NCI-H146 treated with DMSO at 0.1 percent for 48 hours (cell line): ENCODE measurements around the gene IGFLR1.

ENCODE experiments used
- DNase-seq: peaks from one replicate; lab custom pipeline; 2025; ENCODE audit not compliant: unreplicated experiment; lab: John Stamatoyannopoulos, UW

IGFLR1 gene, protein sequence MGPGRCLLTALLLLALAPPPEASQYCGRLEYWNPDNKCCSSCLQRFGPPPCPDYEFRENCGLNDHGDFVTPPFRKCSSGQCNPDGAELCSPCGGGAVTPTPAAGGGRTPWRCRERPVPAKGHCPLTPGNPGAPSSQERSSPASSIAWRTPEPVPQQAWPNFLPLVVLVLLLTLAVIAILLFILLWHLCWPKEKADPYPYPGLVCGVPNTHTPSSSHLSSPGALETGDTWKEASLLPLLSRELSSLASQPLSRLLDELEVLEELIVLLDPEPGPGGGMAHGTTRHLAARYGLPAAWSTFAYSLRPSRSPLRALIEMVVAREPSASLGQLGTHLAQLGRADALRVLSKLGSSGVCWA

DNA sequence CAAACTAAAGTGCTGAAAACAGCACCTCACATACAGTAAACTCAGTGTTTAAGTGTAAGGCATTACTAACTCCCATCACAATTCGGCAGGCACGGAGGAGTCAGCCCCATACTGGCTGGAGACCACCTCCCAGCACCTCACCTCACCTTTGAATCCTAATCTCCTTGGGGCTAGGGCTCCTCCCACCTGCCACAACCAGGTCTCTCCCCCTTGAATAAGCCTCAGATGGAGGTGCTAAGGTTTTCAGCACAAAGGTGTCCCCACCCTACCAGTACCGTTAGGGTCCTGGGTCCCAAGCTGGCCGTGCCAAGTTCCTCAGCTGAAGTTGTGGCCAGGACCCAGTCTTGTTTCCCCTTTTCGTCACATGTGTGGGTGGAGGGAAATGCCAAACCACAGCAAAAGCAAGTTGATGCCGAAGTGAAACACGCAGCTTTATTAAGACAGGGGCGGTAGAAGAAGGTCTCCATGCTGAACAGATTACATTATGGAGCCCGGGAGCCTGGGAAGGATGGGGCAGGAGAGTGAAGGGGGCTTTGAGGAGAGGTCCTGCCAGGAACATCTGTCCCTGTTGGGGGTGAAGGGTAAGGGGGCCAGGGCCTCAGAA is at the start of gene IGFLR1:
IGFLR1 (minus strand) TSS at position 332 of the 604 bp plus-strand sequence. CDS start 1,272 bp downstream, outside the sequence.
- DNase-seq, result no peak

DNA sequence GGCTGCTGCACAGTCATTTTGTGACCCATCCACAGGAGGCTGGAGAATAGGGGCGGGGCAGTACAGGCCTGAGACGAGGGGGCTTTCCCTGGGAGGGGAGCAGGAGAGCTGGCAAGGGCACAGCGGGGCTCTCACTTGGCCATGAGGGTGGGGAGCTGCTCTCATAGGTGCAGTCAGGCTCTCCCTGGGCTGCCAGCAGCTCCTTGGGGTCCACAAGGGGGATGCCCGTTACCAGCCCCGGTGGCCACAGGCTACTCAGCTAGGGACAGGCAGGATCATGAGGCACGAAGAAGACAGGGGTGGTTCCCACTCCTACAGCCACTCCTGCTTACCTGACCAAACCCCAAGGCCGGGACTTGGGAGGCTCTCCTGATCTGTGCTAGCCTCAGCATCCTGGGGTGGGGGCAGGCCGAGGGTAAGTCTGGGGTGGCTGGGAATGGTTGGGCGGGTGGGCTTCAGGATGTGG is 49.6 kb upstream of the IGFLR1 start:
- no peak for DNase-seq

DNA sequence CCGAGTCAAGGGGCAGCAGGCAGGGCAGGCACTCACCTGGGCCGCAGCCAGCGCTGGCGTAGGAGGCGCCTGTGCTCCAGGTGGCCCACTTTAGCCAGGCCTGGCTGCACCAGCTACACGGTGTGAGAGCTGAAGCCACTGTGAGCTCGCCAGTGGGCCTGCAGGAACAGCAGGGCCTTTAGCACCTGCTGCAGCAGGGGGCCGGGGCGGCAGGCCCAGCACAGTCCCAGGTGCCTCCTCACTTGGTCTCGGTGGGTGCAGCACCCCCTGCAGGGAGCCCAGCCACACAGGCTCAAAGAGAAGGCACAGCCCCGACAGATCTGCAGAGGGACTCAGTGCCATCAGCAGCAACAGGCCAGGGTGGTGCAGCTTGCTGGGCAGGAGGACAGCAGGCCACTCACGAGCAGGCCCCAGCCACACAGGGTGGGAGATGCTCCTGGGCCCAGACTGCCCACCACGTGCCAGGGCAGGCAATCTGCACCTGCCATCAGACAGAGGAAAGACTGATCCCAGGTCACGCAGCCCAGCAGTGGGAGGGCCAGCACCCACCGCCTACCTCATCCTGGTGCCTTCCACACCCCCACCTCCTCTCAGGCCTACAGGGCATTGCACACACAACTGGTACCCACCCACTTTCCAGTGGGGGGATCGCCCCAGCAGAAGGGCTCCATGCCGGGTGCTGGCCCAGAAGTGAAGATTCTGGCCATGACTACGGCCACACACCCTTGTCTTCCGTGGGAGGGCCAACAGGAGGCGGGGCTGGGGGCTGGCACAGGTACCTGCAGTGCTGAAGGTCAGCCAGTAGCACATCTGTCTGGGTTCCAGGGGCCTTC is 48.9 kb upstream of the IGFLR1 start:
- peak; percentile 21 for DNase-seq

DNA sequence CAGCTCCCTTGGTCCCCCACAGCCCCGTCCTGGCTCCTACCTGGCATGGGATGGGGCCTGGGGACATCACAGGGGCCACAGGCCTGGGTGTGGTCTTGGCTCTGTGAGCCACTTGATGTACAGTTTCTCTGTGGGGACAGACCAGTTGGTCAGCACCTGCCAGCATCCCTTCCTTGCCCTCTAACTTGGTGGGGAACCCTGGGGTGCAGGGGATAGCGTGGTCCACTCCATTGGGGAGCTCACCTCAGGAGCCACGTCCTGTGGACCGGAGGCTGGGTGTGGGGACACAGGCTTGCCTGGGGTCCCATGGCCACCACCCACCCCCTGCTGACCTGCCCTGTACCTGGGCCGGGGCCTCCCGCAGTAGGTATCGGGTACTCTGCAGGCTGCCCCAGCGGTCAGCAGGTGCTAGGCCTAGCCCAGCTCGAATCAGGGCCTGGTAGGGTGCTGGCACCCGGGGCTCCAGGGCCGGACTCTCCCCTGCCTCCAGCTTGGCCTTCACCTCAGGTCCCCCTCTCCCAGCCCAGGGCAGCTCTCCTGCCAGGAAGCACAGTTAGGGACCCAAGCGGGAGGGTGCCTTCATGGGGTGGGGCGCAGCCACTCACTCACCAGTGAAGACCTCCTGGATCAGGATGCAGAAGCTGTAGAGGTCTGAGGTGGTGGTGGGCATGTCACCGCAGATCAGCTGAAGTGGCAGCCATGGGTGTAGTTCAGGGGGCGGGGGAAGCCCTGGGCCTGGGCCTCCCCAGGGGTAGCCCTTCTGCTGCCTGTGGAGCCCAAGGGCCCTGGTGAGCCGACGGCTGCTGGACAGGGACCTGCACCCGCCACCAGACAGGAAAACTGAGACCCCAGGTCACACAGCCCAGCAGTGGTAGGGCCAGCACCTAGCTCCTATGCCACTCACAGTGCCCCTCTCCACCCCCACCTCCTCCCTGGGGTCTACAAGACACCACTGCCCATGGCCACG is 48.0 kb upstream of the IGFLR1 start:
- no peak for DNase-seq

DNA sequence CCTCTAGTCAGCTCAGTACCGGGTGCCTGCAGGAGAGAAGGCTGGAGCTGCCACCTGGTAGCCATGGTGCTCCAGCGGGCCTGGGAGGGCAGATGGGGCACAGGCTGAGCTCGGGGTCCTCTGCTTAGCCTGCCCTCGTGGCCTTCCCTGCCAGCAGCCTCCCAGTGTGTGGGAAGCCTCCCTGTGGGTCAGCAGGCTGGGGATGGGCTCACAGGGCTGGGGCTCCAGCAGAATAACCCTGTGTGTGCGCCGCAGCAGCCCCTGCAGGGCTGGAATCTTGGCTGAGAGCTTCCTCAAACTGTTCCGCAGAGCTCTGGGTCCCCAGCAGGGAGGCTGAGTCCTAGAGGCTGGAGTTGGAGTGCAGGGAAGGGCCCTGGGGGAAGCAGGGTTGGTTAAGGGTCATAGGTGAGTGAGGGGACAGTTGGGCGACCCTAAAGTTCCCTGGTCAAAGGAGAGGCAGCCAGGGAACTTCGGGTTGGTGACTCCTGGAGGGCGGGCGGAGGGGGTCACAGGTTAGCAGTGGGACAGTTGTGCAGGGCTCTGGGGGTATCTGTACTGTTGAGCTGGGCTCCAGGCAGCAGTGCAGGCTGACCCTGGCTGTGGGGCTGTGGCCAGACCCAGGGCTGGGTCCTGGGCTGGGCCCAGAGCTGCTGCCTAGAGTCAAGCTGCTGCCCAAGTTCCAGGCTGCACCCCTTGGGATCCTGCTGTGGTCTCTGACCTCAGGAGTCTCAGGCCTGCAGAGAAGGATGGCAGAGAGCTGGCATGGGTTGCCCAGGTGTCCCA is 47.1 kb upstream of the IGFLR1 start:
- DNase-seq, result no peak

DNA sequence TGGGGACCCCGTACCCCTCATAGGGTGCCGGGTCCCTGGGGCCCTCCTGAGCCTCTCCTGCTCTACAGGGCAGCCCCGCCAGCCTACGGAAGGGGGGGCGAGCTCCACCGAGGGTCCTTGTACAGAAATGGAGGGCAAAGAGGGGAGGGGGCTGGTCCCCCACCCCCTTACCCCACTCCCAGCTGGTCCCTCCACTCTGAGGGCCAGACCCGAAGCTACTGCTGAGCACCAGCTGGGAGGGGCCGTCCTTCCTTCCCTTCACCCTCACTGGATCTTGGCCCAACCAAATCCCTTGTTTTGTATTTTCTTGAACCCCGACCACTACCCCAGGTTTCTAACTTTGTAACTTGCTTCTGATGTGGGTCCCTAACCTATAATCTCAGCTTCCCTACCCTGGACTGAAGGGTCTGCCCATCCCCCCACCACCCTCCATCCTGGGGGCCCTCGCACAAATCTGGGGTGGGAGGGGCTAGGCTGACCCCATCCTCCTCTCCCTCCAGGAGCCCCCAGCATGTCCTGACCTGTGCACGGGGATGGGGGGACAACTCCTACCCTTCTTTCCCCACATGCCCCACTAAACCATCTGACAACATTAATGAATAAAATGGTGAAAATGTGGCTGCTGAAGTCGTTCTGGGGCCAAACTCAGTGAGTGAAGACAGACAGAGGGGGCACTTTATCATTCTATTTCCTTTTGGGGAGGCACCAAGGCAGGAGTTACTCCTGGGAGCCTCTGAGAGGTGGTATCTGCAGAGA is 46.1 kb upstream of the IGFLR1 start:
- no peak for DNase-seq

DNA sequence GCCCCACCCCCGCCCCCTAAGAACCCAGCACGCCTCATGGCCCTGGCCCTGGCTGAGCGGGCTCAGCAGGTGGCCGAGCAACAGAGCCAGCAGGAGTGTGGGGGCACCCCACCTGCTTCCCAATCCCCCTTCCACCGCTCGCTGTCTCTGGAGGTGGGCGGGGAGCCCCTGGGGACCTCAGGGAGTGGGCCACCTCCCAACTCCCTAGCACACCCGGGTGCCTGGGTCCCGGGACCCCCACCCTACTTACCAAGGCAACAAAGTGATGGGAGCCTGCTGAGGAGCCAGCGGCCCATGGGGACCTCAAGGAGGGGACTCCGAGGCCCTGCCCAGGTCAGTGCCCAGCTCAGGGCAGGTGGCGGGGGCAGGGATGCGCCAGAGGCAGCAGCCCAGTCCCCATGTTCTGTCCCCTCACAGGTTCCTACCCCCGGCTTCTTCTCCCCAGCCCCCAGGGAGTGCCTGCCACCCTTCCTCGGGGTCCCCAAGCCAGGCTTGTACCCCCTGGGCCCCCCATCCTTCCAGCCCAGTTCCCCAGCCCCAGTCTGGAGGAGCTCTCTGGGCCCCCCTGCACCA is 45.1 kb upstream of the IGFLR1 start:
- no peak for DNase-seq

DNA sequence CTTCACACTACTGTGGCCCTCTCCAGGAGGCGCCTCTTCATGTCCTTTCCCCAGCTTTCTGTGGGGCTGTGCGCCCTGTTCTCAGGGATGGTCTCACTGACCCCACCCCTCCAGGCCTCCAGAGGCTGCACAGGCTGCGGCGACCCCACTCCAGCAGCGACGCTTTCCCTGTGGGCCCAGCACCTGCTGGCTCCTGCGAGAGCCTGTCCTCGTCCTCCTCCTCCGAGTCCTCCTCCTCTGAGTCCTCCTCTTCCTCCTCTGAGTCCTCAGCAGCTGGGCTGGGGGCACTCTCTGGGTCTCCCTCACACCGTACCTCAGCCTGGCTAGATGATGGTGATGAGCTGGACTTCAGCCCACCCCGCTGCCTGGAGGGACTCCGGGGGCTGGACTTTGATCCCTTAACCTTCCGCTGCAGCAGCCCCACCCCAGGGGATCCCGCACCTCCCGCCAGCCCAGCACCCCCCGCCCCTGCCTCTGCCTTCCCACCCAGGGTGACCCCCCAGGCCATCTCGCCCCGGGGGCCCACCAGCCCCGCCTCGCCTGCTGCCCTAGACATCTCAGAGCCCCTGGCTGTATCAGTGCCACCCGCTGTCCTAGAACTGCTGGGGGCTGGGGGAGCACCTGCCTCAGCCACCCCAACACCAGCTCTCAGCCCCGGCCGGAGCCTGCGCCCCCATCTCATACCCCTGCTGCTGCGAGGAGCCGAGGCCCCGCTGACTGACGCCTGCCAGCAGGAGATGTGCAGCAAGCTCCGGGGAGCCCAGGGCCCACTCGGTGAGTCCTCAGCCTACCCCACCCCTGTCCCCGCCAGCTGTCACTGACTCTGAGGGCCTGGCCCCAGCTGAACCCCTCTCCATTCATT is 44.3 kb upstream of the IGFLR1 start:
- no peak for DNase-seq

DNA sequence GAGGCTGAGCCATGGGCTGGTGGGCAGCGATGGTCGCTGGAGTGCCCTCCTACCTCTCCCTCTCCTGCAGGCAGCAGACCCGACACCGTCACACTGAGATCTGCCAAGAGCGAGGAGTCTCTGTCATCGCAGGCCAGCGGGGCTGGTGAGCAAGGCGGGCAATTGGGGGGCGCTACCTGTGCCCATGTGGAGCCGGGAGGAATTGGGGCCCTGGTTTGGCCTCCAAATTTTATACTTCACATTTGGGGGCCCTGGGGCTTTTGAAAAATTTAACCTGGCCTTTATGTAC is 43.0 kb upstream of the IGFLR1 start:
- no peak for DNase-seq

DNA sequence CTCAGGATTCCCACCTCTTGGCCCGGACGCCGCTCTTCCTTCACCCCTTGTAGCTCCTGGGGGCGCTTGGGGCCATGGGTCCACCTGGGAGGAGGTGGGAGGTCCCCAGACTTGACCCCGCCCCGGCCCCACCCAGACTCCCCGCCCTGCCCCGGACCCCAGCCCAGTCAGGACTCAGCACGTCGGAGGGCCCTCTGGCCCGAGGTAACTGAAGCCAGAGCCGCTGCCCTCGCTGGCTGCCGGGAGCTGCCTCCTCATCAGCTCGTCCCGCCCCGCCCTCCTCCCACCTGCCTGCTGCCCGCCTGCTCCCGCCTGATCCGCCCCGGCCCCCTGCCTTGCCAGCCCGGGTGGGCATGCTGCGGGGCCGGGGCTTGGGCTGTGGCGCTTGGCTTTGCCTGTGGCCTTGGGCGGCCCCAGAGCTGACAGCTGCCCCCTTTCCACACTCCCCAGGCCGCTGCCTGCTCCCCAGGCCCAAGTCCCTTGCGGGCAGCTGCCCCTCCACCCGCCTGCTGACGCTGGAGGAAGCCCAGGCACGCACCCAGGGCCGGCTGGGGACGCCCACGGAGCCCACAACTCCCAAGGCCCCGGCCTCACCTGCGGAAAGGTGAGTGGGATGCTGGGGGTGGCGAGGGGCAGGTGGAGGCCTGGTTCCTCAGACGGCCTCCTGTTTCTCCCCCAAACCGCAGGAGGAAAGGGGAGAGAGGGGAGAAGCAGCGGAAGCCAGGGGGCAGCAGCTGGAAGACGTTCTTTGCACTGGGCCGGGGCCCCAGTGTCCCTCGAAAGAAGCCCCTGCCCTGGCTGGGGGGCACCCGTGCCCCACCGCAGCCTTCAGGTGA is 42.5 kb upstream of the IGFLR1 start:
- DNase-seq, result no peak

DNA sequence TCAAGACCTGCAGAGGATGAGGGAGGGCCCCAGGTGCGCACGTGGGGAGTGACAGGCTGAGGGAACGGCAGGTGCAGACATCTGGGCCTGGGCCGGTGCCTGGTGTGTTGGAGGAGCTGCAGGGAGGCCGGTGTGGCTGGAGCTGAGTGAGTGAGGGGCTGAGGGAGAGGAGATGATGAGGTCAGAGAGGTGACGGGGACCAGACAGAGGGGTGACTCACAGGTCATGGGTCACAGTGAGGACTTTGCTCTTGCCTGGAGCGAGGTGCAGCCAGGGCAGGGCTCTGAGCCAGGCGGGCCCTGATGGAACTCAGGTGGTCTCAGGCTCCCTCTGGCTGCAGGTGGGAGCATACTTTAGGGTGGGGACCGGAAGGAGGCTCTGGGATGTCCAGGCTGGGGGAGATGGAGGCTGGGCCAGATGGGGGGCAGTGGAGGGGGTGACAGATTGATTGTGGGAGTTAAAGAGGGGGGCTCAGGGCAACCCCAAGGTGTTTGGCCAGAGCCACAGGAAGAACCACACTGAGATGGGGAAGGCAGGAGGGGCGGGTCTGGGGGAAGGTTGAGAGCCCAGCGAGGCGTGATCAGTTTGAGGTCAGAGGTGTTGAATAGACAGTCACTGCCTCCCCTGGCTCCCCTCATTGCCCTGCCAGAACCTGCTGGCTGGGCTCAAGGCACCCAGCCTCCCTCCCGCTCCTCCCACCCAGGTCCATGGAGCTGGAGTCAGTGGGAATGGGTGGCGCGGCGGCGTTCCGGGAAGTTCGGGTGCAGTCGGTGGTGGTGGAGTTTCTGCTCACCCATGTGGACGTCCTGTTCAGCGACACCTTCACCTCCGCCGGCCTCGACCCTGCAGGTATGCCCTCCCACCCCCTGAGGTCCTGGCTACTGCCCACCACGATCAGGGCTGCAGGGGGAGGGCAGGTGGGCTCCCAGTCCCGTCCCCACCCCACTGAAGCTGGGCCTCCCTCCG is 41.5 kb upstream of the IGFLR1 start:
- no peak for DNase-seq

DNA sequence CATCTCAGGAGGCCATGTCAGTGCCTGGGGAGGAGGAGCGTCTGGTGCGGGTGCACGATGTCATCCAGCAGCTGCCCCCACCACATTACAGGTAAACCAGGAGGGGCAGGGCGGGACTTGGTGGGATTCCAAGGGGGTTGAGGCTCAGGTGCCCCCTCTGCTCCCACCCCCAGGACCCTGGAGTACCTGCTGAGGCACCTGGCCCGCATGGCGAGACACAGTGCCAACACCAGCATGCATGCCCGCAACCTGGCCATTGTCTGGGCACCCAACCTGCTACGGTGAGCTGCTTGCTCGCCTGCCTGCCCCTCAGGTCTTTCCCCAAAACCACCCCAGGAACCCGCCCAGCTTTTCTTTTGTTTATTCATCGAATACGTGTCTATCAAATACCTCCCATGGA is 40.3 kb upstream of the IGFLR1 start:
- no peak for DNase-seq

DNA sequence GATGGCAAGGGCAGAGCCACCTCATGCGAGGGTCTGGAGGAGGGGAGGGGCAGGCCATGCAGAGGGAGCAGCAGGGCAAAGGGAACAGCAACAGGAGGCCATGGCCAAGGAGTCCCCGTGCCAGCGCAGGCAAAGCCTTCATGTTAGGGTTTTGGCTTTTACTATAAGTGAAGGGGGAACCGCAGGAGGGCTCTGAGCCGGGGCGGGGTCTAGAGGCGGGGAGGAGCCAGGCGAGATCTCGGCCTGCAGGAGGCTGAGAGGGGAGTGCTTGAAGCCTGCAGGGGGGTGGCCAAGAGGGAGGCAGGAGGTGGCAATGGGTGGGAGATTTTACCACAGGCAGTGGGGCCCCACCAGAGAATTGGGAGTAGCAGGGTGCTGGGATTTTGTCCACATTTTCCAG is 39.4 kb upstream of the IGFLR1 start:
- DNase-seq, result no peak

DNA sequence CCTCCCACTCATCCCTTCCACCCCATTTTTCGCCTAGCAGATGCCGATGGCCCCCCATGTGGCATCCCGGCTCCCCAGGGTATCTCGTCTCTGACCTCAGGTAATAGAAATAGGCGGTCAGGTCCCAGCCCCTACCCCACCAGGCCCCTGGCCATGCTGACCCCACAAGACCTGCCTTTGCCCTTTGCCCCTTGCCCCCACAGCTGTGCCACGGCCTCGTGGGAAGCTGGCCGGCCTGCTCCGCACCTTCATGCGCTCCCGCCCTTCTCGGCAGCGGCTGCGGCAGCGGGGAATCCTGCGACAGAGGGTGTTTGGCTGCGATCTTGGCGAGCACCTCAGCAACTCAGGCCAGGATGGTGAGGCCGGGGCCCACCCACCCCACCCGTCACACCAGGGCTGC is 38.5 kb upstream of the IGFLR1 start:
- no peak for DNase-seq

DNA sequence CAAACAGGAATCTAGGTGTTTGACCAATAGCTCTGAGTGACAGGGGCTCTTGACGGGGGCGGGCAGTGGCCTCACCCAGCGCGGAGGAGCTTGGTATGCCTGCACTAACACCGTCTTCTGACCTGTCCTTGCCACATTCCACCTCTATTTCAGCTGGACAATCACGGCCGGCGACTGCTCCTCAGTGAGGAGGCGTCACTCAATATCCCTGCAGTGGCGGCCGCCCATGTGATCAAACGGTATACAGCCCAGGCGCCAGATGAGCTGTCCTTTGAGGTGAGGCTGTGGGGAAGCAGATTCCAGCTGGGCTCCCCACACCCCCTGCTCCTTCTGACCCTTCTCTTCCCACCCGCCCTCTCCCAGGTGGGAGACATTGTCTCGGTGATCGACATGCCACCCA is 37.8 kb upstream of the IGFLR1 start:
- DNase-seq, result no peak

DNA sequence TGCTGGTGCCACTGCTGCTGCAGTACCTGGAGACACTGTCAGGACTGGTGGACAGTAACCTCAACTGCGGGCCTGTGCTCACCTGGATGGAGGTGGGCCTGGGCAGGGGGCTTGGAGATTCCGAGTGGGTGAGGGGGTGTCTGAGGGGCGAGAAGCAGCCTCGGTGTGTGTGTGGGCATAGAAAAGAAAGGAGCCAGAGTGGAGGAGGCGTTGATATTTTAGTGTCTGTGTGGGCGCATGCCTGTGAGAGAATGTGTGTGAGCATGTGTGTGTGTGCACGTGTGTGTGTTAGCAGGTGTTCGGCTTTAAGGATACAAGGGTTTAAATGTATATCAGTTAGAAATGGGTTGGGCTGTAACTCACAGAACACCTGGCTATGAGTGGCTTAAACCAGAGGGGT is 36.8 kb upstream of the IGFLR1 start:
- DNase-seq, result no peak
